ENCODE data around the gene HELZ.
"Not testable (repeated sequence)": the region's sequence is repeated elsewhere in the genome, so short reads cannot be mapped to it uniquely, and the experiment has no call there.

Gene HELZ

DNA sequence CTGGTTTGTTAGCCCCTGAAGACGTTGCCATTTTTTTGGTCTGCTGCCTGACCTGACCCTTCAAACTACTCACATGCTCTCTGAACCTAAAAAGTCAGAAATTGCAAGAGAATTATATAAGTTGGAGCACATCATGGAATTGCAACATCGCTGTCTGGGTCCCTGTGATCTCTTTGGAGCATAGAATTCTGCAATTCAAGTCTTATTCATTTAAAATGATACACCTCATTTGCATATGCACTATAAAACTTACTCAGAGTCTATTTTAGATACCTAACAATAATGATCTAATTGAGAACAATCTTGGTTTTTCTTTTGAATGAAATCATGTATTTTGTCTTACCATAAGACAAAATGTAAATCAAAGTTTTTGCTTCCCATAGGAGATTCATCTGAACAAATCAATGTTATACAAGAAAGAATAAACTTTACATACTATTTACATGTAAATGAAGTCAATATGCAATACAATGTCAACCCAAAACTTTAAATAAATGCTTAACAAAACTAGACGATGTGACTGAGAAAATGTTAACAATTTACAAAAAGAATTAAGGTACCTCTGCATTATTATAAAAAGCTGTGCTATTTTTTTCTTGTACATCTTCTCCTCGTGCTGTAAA is 99.7 kb downstream of the HELZ start:
- DNase-seq (ENCODE audit: low read depth), result no peak

DNA sequence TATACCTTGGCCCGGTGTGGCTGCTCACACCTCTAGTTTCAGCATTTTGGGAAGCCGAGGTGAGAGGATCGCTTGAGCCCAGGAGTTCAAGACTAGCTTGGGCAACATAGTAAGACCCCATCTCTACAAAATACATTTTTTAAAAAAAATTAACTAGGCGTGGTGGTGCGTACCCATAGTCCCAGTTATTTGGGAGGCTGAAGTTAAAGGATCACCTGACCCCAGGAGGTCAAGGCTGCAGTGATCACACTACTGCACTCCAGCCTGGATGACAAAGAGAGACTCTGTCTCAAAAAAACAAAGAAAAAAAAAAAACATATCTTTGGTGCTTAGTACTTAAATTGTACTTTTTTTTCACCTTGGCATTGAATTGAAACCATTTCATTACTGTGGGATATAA is 101.7 kb downstream of the HELZ start:
- DNase-seq (ENCODE audit: low read depth), result no peak

DNA sequence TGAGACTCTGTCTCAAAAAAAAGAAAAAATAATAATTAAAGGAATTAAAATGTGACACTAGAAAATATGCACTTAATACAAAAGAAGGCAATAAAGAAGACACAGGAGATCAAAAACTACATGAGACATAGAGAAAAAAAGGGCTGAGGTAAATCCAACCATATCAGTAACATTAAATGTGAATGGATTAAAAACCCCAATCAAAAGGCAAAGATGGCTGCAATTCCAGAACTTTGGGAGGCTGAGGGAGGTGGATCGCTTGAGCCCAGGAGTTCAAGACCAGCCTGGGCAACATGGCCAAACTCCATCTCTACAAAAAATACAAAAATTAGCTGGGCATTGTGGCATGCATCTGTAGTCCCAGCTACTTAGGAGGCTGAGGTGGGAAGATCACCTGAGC is 103.0 kb downstream of the HELZ start:
- not testable (repeated sequence) for DNase-seq (ENCODE audit: low read depth)

DNA sequence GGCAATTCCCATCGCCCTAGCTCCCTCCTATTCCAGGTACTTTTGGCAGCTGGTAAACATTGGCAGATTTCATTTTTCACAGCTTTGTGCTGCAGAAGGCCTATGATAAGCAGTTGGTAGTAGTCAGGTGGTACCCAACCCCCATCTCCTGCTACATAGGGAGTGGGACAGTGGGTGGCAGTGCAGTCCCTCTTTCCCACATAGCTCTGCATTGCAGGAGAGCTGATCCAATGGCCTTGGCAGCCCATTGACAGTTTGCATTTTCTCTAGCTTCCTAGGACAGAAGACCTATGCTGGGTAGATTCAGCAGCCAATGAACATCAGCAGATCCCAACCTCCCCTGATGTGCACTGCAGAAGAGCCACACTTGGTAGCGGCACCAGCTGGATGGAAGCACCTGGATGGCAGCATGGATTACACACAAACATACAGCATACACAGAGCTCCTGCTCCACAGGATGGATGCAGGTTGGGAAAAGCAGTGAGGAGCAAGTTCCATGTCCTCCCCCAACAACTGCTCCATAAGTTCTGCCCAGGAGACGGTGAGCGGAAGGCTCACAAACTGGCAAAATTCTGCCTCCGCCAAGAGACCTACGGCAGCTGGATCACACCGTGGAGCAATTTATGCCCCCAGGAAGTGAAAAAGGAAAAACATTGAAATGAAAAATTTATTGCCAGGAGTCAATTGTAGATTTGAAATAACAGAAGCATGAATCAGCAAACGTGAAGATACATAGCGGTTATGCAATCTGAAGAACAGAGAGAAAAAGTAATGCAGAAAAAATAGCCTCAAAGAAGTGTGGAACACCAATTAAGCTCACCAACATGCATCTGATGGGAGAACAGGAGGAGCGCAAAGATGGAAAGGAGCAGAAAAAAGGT is 105.0 kb downstream of the HELZ start:
- no peak for DNase-seq (ENCODE audit: low read depth)

DNA sequence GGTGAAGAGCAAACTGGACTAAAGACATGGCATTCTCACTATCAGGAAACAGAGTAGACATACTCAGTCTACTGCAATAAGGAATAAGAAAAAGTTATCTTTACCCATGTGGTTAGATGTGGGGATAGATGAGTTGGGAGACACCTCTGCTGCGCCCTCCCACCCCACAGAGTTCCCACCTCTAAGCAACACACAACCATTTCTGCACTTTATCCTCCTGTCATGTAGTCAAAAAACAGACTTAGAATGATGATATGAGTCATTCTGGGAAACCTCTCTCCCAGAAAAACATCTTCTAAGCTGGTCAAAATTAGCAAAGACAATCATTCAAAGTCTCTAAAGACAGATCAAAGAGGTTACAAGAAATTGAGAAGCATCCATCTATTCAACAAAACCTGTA is 105.7 kb downstream of the HELZ start:
- no peak for DNase-seq (ENCODE audit: low read depth)

DNA sequence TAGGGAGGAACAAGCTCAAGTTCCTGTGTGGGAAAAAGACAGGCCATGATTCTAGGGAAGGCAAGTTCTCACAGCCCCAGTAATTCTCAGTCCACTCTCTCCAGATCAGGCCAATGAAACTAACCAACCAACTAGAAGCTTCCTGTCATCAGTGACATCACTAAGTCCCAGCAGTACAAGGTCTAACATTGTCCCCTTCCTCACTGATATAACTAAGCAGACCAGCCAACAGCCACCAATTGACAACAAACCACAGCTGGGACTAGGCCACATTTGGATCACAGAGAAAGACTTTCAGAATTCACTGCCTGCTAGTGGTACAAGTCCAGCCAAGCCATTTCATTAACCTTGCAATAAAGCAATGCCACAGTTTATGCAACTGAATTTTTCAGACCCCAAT is 106.6 kb downstream of the HELZ start:
- DNase-seq (ENCODE audit: low read depth), result no peak

DNA sequence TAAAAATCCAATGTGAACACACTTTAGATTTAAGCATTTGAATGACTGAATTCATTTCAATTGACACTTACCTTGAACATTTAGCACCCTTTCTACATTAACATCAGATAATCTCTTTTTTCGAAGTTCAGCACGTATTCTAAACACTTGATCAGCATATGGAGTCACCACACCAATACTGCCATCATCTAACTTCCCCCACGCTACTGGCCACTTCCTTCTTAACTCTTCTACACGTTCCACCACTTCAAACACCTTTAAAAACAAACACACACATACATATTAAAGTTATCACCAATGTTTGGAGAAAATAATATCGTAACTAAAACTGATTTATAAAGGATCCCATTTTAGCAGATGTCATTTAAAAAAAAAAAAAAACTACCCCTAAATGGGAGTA is 107.1 kb downstream of the HELZ start:
- no peak for DNase-seq (ENCODE audit: low read depth)

DNA sequence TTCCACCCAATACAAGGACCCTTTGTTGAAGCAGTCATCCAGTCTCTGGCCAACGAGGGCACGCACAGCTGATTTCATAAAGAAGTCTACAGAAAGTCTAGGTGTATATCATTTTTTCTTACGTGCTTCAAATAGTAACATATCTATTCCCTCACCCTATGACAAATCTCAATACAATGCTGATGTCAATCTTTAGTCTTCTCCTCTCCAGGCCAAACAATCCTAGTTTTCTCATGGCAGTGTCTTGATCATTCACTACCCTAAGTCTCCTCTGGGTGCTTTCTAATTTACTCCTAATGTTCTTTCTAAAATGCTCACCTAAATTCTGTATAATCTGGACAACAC is 108.0 kb downstream of the HELZ start:
- DNase-seq (ENCODE audit: low read depth), result no peak

DNA sequence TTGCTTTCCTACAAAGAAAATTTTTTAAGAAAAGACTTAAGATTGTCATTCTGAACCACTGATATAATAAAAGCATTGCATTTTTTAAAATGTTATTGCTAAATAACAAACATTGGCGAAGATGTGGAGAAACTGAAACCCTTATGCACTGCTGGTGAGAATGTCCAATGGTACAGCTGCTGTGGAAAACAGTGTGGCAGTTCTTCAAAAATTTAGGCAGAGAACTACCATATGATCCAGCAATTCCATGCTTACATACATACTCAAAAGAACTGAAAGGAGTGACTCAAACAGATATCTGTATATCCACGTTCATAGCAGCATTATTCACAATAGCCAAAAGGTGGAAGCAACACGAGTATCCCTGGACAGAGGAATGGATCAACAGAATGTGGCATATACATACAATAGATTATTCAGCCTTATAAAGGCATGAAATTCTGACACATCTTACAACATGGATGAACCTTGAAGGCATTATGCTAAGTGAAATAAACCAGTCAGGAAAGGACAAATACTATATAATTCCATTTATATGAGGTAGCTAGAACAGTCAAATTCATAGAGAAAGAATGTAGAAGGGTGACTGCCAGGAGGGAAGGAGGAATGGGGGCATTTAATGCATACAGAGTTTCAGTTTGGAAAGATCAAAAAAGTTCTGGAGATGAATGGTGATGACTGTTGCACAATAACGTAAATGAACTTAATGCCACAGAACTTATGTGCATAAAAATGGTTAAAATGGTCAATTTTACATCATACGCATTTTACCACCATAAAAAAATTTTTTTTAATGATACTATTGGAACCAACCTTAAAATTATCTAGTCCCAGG is 108.6 kb downstream of the HELZ start:
- no peak for DNase-seq (ENCODE audit: low read depth)

DNA sequence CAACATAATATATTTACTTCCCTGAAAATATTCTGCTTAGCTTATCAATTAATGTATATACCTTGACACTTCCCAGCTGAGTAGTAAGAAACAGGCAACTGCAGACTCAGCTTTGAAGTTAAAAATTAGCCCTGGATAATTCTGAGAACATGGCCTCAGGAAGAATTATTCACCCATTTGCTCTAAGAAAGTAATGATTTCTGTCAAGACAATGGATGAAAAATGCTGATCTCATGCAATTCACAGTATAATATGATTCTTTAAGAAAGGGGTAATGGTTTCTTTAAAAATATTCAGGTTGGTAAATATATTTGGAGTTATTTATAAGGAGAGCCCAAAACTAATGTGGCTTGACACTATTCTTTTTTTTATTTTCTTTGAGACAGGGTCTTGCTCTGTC is 111.8 kb downstream of the HELZ start:
- DNase-seq (ENCODE audit: low read depth), result no peak

DNA sequence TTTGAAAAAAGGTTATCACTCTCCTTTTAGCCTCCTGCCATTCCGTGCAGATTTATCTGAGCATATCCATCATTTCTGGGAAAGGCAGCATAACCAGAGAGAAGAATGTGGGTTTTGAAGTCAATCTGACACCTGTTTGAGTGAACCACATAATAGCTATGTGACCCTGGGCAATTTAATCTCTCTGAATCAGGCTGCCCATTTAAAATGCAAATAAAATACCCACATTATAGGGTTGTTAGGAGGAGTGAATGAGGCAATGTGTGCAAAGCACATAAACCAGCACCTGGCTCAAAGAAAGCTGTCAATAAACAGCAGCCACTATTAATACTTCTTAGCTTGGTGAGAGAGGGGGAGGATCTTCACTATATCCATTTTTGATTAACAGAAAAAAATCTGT is 112.6 kb downstream of the HELZ start:
- DNase-seq (ENCODE audit: low read depth), result no peak

DNA sequence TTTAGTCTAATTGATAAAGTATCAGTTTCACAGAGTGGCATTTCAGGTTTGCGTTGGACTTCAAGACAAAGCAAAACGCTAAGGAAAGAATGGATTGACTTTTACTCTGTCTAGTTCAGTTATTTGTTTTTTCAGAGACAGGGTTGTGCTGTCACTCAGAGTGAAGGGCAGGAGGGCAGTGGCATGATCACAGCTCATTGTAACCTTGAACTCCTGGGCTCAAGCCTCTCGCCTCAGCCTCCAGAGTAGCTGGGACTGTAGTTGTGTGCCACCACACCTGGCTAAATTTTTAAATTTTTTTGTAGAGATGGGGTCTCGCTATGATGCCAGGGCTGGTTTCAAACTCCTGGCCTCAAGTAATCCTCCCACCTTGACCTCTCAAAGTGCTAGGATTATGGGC is 114.2 kb downstream of the HELZ start:
- DNase-seq (ENCODE audit: low read depth), result no peak

DNA sequence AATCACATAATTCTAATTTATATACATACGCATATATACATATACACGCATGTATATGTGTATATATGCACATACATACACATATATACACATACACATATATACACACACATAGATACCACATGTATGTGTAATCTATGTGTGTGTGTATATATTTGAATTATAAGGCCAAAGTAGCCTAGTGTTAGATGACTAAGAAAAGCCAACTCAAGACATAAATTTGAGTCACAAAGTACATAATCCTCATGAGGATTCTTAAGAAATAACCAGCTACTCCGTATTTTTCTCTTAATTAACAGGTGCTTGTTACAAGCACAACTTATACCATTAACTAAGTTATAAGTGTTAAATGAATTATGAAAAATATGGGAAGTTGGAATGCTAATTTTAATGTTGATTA is 115.7 kb downstream of the HELZ start:
- DNase-seq (ENCODE audit: low read depth), result no peak

DNA sequence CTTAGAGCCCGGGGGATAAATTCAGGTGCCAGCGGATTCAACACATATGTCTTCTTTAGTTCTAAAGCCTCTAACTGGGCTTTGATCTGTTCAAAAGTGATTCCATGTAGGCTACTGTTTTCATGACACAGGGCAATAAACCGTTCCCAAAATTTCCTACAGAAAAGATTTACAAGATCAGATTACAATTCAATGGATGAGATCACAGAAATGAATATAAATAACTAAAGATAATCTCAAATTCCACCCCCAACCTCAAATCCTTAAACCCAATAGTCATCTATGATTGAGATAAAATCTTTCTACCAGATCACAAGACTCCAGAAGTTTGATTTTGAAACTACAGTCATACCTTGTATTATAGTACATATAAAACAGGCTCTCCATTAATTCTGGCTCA is 116.3 kb downstream of the HELZ start:
- DNase-seq (ENCODE audit: low read depth), result no peak

DNA sequence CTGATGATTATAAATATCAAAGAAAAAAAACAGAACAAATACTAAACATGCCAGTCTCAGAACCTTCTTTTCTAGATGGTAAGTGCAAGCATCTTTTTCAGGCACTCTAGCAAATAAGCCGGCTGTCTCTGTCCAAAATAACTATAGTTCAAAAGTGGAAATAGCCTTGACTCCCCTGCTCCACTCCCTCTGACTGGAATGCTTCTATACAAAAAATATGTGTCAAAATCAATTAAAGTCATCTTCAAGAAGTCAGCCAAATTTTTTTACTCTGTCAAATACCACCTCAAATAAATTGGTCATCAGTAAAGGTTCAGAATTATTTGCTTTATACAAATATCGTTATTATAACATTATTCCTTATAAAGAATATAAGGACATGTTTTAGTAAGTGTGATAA is 117.1 kb downstream of the HELZ start:
- DNase-seq (ENCODE audit: low read depth), result no peak

DNA sequence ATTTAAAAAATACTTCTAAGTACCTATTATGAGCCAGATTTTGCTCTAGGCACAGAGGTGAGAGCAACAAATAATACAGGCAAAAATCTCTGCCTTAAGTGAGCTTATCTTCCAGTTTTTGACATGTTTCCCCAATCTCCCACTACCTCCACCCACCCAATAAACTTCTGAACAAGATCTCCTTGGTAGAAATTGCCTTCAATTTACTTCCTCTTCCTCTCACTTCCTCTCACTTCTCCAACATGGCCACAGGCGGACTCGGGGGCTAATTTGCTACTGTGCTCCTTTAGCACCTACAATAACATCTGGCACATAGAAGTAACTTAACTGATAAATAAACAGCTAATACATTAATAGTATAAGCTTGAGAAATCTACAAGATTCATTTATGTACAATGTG is 118.0 kb downstream of the HELZ start:
- DNase-seq (ENCODE audit: low read depth), result no peak

DNA sequence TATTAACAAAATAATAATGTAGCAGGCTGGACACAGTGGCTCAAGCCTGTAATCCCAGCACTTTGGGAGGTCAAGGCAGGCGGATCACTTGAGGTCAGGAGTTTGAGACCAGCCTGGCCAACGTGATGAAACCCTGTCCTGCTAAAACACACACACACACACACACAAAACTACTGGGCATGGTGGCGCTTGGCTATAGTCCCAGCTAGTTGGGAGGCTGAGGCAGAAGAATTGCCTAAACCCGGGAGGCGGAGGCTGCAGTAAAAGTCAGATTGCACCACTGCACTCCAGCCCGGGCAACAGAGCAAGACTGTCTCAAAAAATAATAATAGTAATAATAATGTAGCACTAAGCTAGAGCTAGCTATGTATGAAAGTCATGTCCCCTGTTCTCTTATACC is 118.5 kb downstream of the HELZ start:
- DNase-seq (ENCODE audit: low read depth), result not testable (repeated sequence)

DNA sequence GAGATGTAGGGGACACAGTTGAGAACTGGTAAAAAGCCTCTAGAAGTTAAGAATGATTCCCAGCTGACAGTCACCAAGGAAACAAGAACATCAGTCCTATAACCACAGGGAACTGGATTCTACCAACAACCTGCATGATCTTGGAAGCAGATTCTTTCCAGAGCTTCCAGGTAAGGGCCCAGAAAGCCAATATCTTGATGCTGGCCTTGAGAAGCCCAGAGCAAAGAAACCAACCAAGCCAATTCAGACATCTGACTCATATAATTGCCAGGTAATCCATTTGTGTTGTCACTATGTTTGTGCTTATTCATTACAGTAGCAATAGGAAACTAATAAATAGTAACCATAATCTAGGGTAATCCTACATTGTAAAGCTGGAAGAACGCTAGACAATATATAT is 119.1 kb downstream of the HELZ start:
- no peak for DNase-seq (ENCODE audit: low read depth)

DNA sequence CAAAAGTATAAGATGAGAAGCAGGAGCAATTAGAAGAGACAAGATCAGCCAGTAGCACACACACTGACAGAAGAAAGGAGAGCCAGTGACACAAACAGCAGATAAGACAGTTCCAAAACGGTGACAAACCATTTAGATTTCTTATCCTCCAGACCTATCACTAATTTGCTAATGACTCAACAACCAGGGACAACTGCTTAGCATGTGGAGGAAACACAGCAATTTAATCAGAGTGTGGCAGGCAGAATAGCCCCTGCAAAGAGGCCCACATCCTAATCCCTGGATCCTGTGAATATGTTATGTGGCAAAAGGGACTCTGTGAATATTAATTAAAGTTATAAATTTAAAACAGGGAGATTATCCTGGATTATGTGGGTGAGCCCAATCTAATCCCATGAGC is 119.6 kb downstream of the HELZ start:
- no peak for DNase-seq (ENCODE audit: low read depth)

DNA sequence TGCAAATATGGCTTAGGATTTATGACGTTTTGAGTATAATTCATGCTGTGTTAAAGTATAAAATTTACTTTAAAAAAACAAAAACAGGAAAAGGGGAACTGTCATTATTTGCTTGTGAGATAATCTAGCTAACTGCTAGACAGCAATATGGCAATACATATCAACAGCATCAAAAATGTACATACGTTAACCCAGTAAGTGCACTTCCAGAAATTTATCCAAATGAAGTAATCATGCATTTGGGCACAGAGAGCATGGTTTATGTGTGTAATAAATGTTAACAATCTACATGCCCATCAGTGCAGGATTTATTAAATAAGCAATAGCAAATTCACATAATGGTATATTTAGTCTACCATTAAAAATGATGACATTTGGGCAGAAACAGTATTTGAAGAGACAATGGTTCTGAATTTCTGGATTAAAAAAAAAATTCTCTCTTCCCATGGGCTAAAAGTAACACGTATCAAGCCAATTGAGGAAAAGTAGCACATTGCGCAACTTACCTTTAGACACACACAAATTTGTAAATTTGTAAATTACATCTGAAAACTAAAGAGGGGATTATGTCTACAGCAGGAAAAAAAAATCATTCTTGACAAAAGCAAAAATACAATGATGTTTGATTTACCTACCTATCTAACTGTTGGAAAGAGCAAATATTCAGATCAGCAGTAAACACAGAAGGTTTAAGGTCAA is 120.4 kb downstream of the HELZ start:
- no peak for DNase-seq (ENCODE audit: low read depth)

DNA sequence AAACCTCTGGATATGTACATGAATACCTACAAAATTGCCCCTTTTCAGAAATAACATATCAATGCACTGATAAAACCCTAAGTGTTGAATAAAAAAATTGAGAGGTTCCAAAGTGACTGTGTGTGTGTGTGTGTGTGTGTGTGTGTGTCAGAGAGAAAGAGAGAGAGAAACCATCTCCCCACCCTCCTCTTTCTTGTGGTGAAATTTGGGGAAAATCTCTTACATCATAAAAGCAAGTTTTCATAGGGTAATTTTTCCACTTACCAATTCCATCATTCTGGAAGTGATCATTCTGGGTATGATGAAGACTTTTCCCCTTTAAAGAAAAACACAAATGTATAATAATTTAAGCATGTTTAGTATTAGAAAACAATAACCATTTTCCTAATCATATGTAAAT is 121.3 kb downstream of the HELZ start:
- no peak for DNase-seq (ENCODE audit: low read depth)

DNA sequence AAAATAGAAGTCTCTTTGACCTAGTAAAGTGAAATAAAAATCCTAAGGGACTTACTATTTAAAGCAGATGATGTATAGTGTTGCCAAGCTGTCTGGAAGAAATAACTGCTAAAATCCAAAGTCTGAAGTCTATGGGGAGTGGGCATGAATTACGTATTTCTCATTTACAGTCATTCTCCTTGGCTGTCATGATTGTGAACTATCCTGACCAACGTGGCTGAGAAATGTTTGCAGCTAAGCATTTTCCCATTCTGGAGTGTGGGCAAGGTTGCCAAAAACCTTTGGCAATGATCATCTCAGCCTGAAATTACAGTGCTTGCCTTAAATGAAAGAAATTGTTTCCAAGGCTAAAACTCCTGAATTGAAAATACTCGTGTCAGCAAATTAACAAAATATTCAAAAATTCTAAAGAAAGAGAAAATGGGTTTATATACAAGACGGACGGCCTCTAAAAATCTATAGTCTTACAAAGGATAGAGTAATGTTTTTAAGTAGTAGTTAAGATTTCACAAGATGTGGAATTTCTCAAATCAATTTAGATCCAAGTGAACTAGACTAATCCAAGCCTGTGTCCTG is 123.6 kb downstream of the HELZ start:
- DNase-seq (ENCODE audit: low read depth), result no peak

Measured in GM04503 (cell line).